HL-60/S4 (cell line): ENCODE measurements around the gene TGFBI.

Experiments
- in situ Hi-C: fragments of 300-500 bp; cut with MboI; formaldehyde crosslinking; loops from 2 replicates; pipeline ENCODE4 v1.14.3; 2022; ENCODE audit warnings: low sequenced_read_pairs

Gene TGFBI

GRCh38 chr5:136000932-136001331 lies 27.9 kb upstream of the TGFBI start:
- in situ Hi-C loops: no loop called here

GRCh38 chr5:136001466-136001981 lies 27.3 kb upstream of the TGFBI start:
- in situ Hi-C loops: no loop called here

- in situ Hi-C loops: no loop called here
Measured at GRCh38 chr5:136004436-136004835, 24.4 kb upstream of the TGFBI start.

GRCh38 chr5:136005476-136005875 lies 23.3 kb upstream of the TGFBI start:
- in situ Hi-C loops: no loop called here

- in situ Hi-C loops: no loop called here
Measured at GRCh38 chr5:136006164-136006563, 22.6 kb upstream of the TGFBI start.

GRCh38 chr5:136006761-136007251 lies 22.0 kb upstream of the TGFBI start:
- in situ Hi-C loops: no loop called here

- in situ Hi-C loops: no loop called here
Measured at GRCh38 chr5:136007271-136007670, 21.5 kb upstream of the TGFBI start.

GRCh38 chr5:136011414-136012001 lies 17.3 kb upstream of the TGFBI start:
- in situ Hi-C loops: no loop called here

GRCh38 chr5:136012041-136012804 lies 16.6 kb upstream of the TGFBI start:
- in situ Hi-C loops: no loop called here

- in situ Hi-C loops: no loop called here
Measured at GRCh38 chr5:136013559-136013958, 15.2 kb upstream of the TGFBI start.

GRCh38 chr5:136014049-136015002 lies 14.5 kb upstream of the TGFBI start:
- in situ Hi-C loops: no loop called here

GRCh38 chr5:136015003-136015375 lies 13.8 kb upstream of the TGFBI start:
- in situ Hi-C loops: no loop called here

GRCh38 chr5:136015966-136016650 lies 12.7 kb upstream of the TGFBI start:
- in situ Hi-C loops: no loop called here

- in situ Hi-C loops: no loop called here
Measured at GRCh38 chr5:136016945-136017530, 11.8 kb upstream of the TGFBI start.

GRCh38 chr5:136018814-136019783 lies 9.7 kb upstream of the TGFBI start:
- in situ Hi-C loops: no loop called here

- in situ Hi-C loops: no loop called here
Measured at GRCh38 chr5:136020001-136020382, 8.8 kb upstream of the TGFBI start.

- in situ Hi-C loops: no loop called here
Measured at GRCh38 chr5:136020383-136021015, 8.3 kb upstream of the TGFBI start.

GRCh38 chr5:136021016-136021405 lies 7.8 kb upstream of the TGFBI start:
- in situ Hi-C loops: no loop called here

- in situ Hi-C loops: no loop called here
Measured at GRCh38 chr5:136022965-136023364, 5.8 kb upstream of the TGFBI start.
